Mucosa of rectum (tissue), 2 donors: ENCODE data around the gene KMT2C.
"Not testable (repeated sequence)": the region's sequence is repeated elsewhere in the genome, so short reads cannot be mapped to it uniquely, and the experiment has no call there.

ENCODE experiments used
- H3K27ac ChIP-seq, 2 donors: one replicate each; pipeline ENCODE4 v1.7.0; 2013; ENCODE audit warnings: inconsistent platforms in 2 of 2, low read depth in 2 of 2, low read length in 2 of 2
- H3K27me3 ChIP-seq, 2 donors: one replicate each; pipeline ENCODE4 v1.7.0; 2013; ENCODE audit warnings: low read length in 2 of 2; ENCODE audit not compliant: control insufficient read depth in 2 of 2, insufficient read depth in 2 of 2
- H3K36me3 ChIP-seq, 2 donors: one replicate each; pipeline ENCODE4 v1.7.0; 2013; ENCODE audit warnings: low read length in 2 of 2; ENCODE audit not compliant: control insufficient read depth in 2 of 2, insufficient read depth in 2 of 2
- H3K4me1 ChIP-seq, 2 donors: one replicate each; pipeline ENCODE4 v1.7.0; 2013; ENCODE audit warnings: low read length in 2 of 2, mild to moderate bottlenecking in 1 of 2; ENCODE audit not compliant: control insufficient read depth in 2 of 2, insufficient read depth in 2 of 2
- H3K4me3 ChIP-seq, 2 donors: one replicate each; pipeline ENCODE4 v1.7.0; 2013; ENCODE audit warnings: low read length in 2 of 2
- H3K9ac ChIP-seq, 2 donors: one replicate each; pipeline ENCODE4 v1.7.0; 2013; ENCODE audit warnings: low read length in 2 of 2, low read depth in 1 of 2, mild to moderate bottlenecking in 1 of 2
- H3K9me3 ChIP-seq, 2 donors: one replicate each; pipeline ENCODE4 v1.7.0; 2013; ENCODE audit warnings: low read length in 2 of 2; ENCODE audit not compliant: control insufficient read depth in 2 of 2
- donor health status: healthy.
- donor health status: Normal muscosa, but diverticular disease.

Gene KMT2C

DNA sequence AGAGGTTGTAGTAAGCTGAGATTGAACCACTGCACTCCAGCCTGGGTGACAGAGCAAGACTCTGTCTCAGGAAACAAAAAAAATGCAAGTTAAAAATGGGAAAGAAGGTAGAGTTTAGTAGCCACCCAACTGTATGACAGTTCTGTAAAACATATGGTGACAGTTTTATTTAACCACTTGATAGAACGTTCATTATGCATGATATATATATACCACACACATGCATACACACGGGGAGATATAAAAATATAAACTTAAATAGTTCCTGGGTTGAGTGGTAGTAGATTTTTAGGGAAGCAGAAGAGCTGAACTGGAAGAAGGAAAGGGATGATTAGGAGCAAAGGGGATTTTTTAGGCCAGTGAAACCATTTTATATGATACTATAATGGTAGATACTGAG is 120.0 kb downstream of the KMT2C start:
- Histone ChIP-seq H3K27me3 (no peaks in the 10 kb centered on the region), H3K4me3 (no peak overlapping the region), H3K27ac (no peak overlapping the region), H3K36me3 (peaks cover 5 to 6% of the 10 kb centered on the region in 2 donors), H3K4me1 (peaks cover 2 to 3% of the 10 kb centered on the region in 2 donors), H3K9me3 (no peaks in the 10 kb centered on the region), H3K9ac (no peak overlapping the region)

DNA sequence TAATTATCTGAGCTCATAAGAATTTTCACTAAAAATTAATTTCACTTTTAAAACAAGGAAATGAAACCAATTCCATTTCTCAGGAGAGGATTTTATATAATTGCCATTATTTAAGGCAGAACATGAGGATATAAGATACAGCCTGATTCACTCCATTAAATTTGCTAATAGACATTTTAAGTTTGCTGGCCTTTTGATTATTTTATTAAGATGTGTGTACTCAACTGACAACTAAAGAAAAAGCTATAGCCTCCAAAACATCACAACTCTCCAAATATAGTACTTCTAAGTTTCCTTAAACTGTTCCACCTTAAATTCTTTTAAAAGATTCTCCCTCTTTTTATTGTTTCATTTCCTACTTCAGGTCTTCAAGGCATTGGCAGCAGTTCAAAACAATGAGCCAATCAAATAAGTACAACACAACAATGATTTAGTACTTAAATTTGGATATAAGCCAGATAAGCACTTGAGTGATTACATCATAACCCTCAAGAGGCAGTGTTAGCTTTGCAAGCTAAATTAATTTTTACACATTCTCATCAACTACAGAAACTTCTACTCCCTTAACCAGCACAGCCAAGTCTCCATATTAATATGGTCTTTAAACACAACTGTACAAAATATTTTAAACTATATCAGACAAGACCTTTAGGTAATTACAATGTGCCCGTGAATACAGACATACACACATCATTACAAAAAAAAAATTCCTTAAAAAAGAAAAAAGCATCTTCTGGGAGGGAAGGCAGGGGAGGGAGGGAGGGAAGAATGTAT is 121.8 kb downstream of the KMT2C start:
- H3K4me3 ChIP-seq, result no peak overlapping the region
- H3K36me3 ChIP-seq, result peaks cover 5 to 13% of the 10 kb centered on the region in 2 donors
- no peaks in the 10 kb centered on the region for H3K27me3 ChIP-seq
- peaks cover 2 to 3% of the 10 kb centered on the region in 2 donors for H3K4me1 ChIP-seq
- no peaks in the 10 kb centered on the region for H3K9me3 ChIP-seq
- H3K27ac ChIP-seq, result no peak overlapping the region
- no peak overlapping the region for H3K9ac ChIP-seq

DNA sequence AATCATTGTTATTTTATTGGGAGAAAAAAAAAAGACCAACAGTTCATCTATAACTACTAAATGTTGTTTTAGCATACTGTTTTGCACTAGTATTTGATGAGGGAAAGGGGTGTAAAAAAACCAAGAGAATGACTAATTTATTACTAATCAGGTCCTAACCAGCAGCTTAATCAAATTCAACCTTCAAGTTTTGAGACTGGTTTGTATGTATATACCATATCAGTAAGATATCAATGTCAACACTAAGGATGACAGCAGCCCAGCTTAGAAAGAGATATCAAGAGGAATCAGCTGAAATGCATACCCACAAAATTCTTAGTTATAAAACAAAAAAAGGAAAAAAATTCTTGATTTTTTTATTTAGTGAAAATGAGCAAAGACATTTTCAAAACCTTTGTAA is 122.6 kb downstream of the KMT2C start:
- H3K9me3 ChIP-seq, result no peaks in the 10 kb centered on the region
- no peak overlapping the region for H3K4me3 ChIP-seq
- no peaks in the 10 kb centered on the region for H3K27me3 ChIP-seq
- H3K9ac ChIP-seq, result no peak overlapping the region
- H3K27ac ChIP-seq, result no peak overlapping the region
- peaks cover 2 to 3% of the 10 kb centered on the region in 2 donors for H3K4me1 ChIP-seq
- peaks cover 5 to 17% of the 10 kb centered on the region in 2 donors for H3K36me3 ChIP-seq

DNA sequence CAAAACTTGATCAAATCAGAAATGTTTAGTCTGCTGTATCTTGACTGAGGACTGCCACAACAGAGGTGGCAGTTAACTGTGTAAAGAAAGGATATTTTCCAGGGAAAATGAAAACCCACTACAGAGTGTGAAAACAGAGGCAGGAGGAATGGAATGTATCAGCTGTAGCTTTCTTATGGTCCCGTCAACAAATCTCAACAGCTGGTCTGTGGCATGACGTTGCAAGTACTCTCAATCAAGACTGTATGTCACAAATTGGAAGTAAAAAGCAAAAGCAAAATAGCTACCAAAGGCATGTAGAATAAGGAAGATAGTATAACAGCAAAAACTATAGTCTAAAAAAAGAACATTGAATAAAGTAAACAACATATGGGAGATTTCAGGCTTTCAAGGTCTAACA is 123.5 kb downstream of the KMT2C start:
- Histone ChIP-seq H3K9ac (no peak overlapping the region), H3K4me1 (peaks cover 2 to 3% of the 10 kb centered on the region in 2 donors), H3K9me3 (no peaks in the 10 kb centered on the region)

DNA sequence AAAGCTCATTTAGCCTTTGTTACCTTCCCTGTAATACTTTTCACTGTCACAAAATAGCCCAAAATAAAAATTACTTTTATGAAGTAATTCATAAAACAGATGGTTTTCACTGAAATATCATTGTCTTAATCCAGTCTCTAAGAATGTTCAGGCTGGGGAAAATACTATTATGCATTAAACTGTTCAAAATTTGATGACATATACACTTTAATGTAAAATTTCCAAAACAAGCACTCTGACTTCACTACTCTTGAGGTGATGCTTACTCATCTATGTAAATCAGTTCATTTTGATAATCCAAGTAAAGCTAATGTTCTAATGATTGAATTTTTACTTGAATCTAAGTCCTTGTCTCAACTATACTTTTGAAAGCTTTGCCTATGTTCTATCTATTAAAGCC is 127.9 kb downstream of the KMT2C start:
- H3K9ac ChIP-seq, result no peak overlapping the region
- H3K27ac ChIP-seq, result no peak overlapping the region
- no peaks in the 10 kb centered on the region for H3K9me3 ChIP-seq
- H3K27me3 ChIP-seq, result no peaks in the 10 kb centered on the region
- no peak overlapping the region for H3K4me3 ChIP-seq
- peaks cover 2 to 3% of the 10 kb centered on the region in 2 donors for H3K4me1 ChIP-seq
- peaks cover 16 to 29% of the 10 kb centered on the region in 2 donors for H3K36me3 ChIP-seq

More for the DNA sequence above, 123.5 kb downstream of the KMT2C start:
- Histone ChIP-seq H3K36me3 (peaks cover 5 to 19% of the 10 kb centered on the region in 2 donors), H3K27me3 (no peaks in the 10 kb centered on the region), H3K4me3 (no peak overlapping the region), H3K27ac (no peak overlapping the region)

DNA sequence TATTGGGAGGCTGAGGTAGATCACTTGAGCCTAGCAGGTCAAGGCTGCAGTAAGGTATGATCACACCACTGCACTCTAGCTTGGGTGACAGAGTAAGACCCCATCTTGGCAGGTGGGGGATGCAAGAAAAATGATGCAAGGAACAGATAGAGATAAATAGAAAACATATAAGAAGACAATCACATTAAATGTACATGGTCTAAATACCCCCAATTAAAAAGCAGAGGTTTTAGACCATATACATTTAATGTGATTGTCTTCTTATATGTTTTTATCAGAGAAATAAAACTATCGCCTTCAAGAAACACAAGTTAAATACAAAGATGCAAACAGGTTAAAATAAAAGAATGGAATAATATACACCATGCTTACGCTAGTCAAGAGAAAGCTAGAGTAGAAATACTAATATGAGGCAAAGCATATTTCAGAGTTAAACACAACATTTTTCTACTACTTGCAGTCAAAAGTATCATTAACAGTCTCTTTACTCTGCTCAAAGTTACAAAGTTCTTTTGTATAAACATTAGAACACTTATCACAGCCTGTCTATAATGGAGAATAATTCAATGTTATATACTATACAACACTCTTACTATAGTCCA is 136.2 kb downstream of the KMT2C start:
- H3K4me1 ChIP-seq, H3K9ac ChIP-seq, H3K27me3 ChIP-seq, H3K4me3 ChIP-seq, H3K9me3 ChIP-seq, H3K27ac ChIP-seq, H3K36me3 ChIP-seq: not testable (repeated sequence)

DNA sequence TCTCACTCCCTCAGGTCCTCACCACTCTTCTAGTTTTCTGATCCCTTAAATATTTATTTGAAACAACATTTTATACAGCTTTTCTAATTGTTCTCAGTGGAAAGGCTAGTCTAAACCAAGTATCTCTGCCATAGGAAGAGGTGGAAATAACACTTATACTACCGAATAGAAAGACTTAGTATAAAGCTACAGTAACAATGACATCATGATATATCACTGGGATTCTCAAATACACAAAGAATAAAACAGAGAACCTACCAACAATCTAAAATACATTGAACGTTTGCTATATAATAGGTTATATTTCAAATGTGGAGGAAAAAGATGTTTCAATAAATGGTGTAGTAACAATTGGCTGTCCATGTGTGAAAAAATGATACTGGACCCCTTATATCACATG is 142.9 kb downstream of the KMT2C start:
- H3K4me3 ChIP-seq, result no peak overlapping the region
- H3K27ac ChIP-seq, result no peak overlapping the region
- peaks cover 0 to 4% of the 10 kb centered on the region in 2 donors for H3K4me1 ChIP-seq
- H3K9me3 ChIP-seq, result no peaks in the 10 kb centered on the region
- peaks cover 2% of the 10 kb centered on the region in 2 donors for H3K36me3 ChIP-seq
- no peaks in the 10 kb centered on the region for H3K27me3 ChIP-seq
- no peak overlapping the region for H3K9ac ChIP-seq

DNA sequence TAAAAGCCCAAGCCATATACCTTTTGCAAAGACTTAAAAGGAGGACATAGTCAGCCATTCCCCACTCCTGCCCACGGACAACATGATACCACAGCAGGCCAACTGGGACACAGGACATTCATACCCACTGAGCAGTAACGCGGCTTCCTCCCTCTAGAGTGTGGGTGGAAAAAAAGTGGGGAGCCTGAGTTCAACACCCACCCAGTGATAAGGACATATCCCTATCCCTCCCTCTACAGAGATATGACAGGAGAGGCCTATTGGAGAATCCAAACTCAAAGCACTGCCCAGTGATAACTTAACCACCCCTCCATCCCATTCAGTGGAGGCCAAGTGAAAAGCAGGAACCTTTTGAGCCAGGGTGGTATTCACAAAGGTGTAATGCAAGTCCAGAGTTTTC is 148.8 kb downstream of the KMT2C start:
- not testable (repeated sequence) for H3K4me1 ChIP-seq, H3K36me3 ChIP-seq, H3K4me3 ChIP-seq, H3K27ac ChIP-seq, H3K9me3 ChIP-seq, H3K27me3 ChIP-seq, H3K9ac ChIP-seq

DNA sequence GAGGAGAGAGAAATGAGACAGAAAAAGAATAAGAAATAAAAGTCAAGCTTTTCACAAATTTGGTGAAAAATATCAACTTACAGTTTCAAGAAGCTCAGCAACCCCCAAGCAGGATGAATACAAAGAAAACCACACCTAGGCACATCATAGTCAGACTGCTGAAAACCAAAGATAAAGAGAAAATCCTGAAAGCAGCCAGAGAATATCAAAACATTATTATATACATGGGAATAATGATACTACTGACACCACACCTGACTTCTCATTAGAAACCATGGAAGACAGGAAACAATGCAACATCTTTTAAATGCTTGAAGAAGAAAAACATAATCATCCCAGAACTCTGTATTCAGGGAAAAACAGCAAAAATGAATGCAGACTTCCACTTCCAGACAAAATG is 149.6 kb downstream of the KMT2C start:
- H3K27me3 ChIP-seq, H3K9ac ChIP-seq, H3K4me3 ChIP-seq, H3K4me1 ChIP-seq, H3K36me3 ChIP-seq, H3K27ac ChIP-seq, H3K9me3 ChIP-seq: not testable (repeated sequence)

DNA sequence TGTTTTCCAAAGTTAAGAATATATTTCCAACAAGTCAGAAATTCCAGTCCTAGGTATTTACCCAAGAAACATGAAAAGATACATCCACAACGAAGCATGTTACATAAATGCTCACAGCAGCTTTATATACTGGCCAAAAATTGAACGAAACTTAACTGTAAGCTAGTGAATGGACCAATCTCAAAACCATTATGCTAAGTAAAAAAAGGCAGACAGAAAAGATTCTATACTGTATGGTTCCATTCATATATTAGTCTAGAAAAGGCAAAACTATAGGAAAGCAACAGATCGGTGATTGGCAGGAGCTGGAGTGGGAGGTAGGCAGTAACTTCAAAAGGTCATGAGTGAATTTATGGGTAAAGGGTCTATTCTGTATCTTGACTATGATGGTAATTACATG is 150.8 kb downstream of the KMT2C start:
- not testable (repeated sequence) for H3K9me3 ChIP-seq, H3K9ac ChIP-seq, H3K4me3 ChIP-seq, H3K27ac ChIP-seq, H3K36me3 ChIP-seq, H3K27me3 ChIP-seq, H3K4me1 ChIP-seq
